Middle frontal gyrus (tissue), 1 donor: ENCODE results near the gene TMEM144.
"Not testable (repeated sequence)": the region's sequence is repeated elsewhere in the genome, so short reads cannot be mapped to it uniquely, and the experiment has no call there.

Experiments
- DNase-seq: peaks from one replicate; pipeline ENCODE4 v3.0.0-alpha.2; 2015; ENCODE audit warnings: low spot score; ENCODE audit errors: extremely low spot score

The TMEM144 gene

DNA sequence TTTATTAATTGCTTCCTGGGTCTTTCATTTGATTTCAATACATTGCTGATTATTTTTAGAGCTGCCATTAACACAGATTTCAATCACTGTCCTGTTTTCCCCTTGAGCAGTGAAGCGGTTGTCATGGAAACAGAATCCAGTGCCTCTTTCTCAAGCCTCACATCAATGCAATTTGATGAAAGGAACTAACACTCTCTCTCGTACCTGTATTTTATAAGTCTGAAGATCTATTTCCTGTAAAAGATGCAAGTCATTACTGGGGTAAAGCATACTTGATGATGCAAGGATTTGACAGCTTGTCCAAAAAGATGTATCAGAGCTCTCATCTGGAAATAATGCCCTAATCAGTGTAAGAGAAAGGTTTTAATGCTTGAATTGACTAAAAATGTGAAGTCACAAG, 19.6 kb upstream of the TMEM144 start:
- DNase-seq: no peak

DNA sequence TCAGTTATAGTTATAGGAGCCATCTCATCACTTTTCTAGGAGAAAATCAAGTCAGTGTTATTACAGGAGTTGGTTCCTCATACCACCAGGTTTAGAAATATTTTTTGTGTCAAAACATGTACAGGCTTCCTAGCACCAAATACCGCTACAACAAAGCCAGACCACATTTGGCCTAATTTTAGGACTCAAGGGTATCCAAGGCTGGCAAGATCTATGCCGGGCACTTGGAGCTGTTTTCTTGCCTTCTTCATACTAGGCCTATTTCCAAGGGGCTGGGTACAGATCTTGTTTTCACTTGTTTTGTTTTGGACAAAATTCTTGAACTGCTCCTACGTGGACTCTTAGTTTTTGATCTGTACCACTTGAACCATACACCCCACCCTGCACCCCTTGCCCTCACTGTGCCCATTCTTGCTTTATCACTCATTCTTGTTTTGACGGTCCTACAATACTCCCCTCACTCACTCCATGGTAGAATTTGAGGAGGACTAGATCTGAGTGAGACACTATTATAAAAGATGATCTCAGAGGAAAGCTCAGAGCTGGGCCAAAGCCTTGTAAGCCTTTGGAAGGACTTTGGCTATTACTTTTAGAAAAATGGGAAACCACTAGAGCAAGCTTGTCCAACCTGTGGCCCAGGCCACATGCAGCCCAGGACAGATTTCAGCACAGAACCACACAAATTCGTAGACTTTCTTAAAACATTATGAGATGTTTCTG, 17.7 kb upstream of the TMEM144 start:
- DNase-seq: no peak

DNA sequence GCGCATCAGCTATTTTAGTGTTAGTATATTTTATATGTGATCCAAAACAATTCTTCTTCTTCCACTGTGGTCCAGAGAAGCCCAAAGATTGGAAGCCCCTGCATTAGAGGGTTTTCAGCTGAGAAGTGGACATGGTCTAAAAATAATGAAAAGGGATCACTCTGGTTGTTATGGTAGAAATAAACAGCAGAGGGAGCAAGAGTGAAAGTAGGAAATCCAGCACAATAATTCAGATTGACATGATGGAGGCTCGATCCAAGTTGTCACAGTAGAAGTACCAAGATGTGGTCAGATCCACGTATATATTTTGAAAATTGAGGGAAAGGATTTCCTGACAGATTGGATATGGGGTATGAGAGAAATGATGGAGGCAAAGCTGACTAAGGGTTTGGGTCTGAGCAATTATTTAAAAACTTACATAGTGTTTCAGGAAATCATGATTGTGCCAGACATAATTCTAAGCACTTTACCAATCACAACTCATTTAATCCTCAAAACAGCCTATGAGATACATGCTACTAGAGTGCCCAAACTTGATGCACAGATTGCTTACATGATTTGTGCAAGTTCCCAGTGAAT, 17.0 kb upstream of the TMEM144 start:
- no peak for DNase-seq

DNA sequence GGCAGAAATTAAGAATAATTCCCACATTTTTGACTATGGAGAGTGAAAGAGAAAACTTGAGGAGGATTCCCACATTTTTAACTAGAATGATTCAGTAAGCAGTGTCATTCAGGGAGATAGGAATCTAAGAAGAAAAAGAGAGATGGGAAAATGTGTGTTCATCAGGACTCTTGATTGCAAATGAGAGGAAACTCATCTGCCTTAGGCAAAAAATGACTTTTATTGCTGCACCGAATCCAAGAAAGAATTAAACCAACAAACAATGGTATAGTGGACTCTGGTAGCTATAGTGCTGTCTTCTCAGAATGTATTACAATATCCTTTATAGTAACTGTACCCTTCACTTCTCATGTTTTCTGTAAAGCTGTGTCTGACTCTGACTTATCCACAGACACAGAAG, 15.0 kb upstream of the TMEM144 start:
- DNase-seq: no peak

DNA sequence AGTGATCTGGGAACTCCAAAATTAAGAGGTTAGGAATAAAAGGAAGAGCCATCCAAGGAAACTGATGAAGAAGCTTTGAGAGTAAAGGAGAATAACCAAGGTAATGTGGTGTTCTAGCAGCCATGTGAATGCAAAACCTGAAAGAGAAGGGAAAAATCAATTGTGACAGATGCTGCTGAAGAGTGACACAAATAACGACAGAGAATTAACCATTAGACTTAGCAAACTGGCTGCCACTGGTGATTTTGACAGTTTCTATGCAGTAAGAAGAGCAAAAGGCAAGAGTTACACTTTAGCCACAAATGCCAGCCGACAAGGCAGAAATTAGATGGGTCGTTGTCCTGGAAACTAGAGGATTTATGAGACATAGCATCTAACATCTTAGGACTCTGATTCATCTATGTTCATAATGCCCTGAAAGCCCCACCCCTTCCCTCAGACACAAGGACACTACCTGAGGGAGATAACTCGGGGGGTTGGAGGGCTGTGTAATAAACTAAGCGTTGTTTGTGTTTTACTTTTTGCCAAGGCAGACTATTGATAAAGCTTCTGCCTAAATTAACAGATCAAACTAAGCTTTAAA, 13.0 kb upstream of the TMEM144 start:
- no peak for DNase-seq

DNA sequence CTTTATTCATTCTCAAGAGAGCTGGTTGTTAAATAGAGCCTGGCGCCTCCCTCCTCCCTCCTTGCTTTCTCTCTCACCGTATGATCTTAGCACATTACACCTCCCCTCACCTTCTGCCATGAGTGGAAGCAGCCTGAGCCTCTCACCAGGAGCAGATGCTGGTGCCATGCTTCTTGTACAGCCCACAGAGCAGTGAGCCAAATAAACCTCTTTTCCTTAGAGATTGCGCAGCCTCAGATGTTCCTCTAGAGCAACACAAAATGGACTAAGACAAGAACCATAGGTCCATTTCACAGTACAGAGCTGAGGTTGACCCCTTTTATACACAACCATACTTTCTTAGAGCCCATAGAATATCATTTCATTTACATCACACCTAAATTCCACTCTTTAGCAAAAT, 10.1 kb upstream of the TMEM144 start:
- DNase-seq: no peak

DNA sequence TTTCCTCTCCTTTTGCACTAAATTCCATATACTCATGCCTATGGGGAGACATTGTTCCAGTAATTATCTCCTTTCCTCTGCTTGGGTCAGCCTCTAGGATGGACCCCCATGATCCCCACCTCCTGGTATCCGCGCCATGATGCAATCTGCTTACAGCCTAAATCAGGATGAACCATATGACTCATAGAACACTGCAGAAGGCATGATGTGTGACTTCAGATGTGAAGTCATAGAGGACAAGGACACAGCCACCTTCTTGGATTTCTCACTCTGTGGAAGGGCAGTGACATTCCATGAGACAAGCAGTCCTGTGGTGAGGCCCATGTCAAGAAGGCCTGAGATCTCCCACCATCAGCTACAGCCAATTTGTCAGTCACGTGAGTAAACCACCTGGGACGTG, 9.0 kb upstream of the TMEM144 start:
- no peak for DNase-seq

DNA sequence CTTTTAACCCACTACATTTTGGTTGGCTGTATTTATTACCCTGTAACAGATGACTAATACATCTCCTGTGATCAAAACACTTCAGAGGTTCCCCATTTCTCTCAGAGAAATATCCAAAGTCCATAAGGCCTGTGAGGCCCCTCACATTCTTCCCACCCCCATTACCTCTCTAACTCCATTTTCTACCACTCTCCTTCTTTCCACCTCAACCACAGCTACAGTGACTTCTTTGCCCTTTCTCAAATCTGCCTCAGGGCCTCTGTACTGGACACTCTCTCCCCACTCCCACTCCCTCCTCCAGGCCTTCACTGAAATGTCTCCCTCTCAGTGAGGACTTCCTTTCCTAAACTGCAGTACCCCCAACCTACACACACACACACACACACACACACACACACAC, 8.4 kb upstream of the TMEM144 start:
- DNase-seq: no peak

DNA sequence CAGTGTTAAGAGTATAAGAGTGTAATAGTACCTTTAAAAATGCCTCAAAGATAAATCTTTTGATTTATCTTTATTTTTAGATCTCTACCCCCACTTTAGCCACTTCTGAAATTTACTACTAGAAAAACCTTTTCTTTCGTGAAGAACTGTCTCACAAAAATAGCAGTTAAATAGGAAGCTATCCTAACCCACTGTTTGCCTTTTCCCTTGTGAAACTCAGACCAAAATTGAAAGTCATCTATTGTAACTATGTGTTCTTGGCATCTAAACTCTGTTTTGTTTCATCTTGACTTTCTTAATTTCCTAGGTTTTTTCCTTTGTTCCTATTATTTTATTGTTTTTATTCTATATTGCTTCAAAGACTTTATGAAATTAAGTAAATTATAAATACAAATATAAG, 7.8 kb upstream of the TMEM144 start:
- DNase-seq: no peak

DNA sequence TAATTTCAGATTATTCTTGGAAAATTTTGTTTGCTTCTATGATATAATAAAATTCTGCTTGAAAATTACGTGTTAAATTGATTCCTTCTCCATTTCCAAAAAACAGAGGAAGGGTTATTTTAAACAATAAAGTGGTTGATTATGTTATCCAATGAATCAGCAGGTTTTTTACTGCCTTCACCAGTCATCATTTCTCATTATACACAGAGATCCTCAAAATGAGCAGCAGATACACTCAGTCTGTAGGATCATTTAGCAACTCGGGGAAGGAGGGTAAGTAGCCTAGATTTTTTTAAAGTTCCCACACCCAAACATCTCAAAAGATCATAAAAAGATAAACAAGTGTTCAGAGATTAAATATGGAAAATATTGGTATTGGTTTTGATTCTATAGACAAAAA, 6.8 kb upstream of the TMEM144 start:
- DNase-seq: no peak

DNA sequence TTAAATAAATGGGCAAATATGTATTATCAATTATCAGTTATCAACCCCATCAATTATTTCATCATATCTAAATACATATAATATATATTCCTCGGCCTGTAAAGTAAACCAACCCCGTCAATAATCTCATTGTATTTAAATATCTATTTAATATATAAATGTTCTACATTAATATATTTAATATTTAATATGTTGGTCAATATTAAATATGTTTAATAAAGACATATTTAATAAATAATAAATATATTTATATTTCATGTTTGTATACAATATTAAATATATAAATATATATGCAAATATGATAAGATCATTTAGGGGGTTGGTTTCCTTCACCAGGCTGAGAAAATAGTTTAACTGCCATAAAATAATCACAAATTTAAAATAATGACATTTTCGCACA, 6.4 kb upstream of the TMEM144 start:
- no peak for DNase-seq

DNA sequence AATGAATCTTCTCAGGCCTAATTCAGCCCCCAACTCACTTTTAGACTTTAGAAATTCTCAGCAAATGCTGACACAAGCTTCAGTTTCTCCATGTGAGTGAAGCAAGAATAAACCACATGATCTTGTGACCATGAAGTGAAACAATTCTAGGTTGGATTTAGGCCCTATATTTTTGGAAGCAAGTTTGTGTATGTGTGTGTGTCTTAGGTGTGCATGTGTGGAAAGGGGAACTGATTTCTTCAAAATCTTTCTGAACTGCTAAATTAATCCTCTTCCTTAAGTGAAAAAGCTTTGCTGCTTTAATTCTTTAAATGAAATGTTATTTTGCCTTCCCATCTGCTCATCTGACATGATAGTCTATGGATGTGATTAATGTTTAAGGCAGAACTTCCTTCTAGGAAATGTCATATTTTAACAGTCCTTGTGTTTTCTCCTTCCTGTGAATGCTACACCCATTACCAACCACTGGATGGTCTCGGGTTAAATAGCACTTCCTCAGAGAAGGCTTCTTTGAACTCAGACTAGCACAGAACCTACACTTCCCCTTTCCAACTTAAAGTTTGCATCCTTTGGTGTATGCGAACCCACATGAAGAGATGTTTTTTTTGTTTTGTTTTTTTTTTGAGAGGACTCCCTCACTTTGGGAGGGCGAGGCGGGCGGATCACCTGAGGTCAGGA, 1.2 kb upstream of the TMEM144 start:
- no peak for DNase-seq

DNA sequence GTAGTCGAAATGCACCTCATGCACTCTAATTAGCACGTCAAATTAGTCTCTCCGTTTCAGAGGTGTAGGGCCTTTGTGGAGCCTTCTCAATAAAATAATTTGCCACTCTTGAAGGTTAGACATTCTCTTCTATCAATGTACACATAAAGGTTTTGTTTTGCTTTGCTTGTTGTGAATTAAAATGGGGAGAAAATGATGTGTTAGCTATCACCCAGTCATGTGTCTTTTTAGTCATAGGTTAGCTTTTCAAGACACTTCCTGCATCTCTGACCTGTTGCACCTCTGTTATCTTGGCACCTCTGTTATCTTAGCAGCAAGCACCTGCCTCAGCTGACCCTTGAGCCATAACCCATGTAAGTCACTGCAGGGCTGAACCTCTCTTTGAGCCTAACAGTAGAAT, 936 bp downstream of the TMEM144 start:
- DNase-seq: no peak

DNA sequence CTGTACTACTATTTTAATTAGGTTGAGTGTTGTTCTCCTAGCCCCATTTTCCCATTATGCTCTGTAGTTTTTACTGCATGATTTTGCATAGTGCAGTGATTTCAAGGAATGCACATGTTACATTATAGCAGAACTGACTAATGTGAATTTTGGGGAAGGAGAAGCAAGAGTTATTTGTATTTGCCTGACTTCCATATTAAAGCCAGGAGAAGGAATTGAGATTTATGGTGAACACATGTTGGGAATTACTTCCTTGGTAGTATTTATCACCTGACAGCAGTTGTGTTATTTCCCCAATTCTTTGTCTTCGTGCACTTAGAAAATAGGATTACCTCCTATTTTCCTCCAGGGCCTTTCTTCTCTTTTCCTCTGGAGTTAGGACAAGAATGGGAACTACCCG, 3.2 kb downstream of the TMEM144 start:
- no peak for DNase-seq

DNA sequence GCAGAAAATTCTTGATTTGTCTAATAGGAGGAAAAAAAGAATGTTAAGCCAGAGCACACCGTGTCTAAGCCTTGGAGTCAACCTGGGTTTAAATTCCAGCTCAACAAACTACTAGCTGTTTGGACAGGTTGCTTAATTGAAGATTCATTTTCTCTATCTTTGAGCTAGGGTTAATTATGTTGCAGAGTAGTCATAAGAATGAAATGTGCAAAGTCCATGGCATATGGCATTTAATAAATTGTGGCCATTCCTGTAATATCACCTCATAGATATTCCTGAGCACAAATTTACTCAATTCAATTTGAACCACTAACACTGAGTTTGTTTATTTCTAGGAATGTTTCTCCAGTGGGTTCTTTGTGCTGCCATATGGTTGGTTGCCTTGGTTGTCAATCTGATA, 4.6 kb downstream of the TMEM144 start:
- no peak for DNase-seq

DNA sequence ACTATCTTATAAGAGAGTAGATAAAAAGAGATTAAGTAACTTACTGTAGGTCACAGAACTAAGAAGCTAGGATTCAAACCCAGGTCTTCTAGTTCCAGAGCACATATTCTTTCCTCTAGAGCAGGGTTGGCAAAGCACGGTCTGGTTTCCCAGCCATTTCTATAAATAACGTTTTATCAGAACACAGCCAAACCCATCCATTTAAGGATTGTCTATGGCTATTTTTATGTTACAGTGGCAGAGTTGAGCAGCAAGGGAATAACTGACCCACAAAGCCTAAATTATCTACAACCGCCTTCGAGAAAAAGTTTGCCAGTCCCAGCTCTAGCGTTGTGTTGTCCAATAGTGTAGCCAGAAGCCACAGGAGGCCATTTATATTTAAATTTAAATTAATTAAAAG, 7.5 kb downstream of the TMEM144 start:
- DNase-seq: no peak

DNA sequence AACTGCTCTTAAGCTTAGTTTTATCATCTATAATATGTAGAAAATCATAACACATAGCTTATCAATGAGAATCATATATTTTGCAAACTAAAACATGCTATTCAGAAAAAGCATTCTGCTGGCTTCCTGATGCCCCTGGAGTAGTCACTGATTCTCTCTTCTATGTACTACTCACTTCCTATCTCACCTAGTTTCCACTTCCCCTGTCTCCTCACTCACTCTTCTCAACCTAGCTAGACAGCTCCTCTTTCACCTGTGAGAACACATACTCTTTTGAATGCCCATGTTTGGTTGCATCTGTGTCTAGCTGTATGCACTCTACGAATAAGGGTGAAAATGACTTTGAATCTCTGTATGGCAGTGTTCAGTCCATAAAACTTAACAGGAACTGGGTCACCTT, 9.3 kb downstream of the TMEM144 start:
- no peak for DNase-seq

DNA sequence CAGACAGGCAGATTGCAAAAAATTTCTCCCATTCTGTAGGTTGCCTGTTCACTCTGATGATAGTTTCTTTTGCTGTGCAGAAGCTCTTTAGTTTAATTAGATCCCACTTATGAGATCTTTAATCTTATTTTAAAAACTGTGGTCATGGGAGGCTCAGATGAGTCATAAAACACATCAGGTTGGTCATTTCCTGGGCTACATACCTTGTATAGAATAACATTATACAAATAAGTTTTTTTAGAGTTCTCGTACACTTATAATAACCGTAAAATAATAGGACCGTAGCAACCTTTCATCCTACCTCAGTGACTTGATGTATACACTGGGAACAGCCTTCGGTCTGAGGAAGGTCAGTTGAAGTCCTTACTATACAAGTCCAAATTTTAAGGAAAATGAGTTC, 14.0 kb downstream of the TMEM144 start:
- DNase-seq: not testable (repeated sequence)

DNA sequence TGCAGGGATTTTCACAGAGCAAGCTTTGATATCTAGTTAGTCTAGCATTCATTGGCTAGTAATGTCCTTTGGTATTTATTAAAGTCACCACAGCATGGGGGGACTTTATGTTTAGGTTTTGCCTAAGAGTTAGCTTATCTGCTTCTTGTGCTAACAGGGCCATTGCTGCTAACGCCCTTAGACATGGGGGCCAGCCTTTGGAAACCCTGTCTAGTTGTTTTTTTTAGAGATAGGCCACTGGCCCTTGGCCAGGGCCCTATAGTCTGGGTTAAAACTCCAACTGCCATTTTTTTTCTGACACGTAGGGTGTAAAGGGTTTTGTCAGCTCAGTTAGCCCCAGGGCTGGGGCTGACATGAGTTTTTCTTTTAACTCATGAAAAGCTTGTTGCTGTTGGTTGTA, 14.7 kb downstream of the TMEM144 start:
- not testable (repeated sequence) for DNase-seq

DNA sequence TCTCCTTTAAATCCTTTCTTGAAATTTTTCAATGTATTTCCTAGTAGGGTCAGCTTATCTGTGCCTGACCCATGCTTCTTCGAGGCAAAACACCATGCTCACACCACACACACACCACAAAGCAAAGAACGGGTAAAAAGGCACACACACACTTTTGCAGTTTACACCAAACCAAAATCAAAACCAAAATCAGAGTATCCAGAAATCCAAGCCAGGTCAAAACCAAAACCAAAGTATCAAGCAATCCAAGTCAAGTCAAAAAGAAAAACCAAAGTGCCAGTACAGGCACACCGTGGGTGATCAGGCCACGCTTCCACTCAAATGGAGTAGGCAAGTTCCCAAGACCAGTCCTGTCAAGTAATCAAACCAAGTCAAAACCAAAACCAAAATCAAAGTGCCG, 17.6 kb downstream of the TMEM144 start:
- DNase-seq: not testable (repeated sequence)

DNA sequence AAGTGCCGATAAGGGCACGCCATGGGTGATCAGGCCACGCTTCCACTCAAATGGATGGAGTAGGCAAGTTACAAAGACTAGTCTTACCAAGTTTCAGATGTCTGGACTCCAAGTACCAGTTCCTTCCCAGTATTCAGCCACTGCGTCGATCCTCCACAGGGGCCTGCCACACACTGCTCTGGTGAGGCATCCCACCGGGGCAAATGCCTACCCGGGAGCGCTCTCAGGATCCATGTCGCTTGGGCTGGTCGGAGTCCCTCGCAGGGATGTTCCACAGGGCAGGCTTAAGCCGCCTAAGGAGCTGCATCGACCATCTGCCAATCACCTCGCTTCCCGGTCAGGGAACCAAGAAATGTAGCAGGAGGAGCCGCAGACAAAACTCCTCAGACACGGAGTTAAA, 18.1 kb downstream of the TMEM144 start:
- DNase-seq: not testable (repeated sequence)

DNA sequence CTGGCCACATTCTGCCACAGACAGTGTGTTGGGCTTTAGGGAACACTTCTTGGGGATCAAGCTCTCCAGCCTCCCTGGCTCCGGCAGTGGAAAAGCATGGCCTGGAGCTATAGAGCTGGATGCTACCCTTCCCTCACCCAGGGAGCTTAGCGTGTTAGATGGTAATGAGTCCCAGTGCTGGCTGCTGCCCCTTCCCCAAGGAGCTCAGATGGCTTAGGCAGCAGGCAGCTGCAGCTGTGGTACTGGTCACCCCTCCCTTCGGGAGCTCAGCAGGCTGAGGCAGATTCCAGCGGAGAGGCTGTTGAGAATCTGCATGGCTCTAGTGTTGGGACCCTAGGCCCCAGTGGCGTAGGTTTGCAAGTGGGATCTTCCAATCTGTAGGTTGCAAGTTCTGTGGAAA, 19.5 kb downstream of the TMEM144 start:
- DNase-seq: no peak

DNA sequence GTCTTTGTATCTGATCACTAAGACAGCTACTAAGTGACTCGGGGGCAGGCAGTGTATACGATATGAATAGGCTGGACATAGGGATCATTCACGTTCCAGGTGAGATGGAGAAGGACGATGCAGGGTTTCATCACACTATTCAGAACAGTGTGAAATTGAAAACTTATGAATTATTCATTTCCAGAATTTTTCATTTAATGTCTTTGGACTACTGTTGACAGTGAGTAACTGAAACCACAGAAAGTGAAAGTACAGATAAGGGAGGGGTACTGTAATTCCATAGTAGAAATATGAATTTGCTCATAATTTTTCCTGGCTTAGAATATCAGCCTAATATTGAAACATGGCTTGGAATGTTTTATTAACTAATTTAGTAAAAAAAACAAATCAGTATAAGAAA, 24.4 kb downstream of the TMEM144 start:
- no peak for DNase-seq
